Activated CD8-positive, alpha-beta memory T cell treated with anti-CD3 and anti-CD28 coated beads for 1 hour (primary cell): ENCODE results near the gene PPP4R1.

Experiments used
- DNase-seq, 2 donors: peaks; one replicate each; pipeline ENCODE4 v3.0.0-alpha.2; 2020; ENCODE audit warnings: low read depth in 1 of 2; ENCODE audit errors: extremely low read depth in 1 of 2

PPP4R1 gene

GRCh38 chr18:9557250-9557943 is 57.0 kb downstream of the PPP4R1 start:
- DNase-seq = no peak

- no peak for DNase-seq
These were observed 61.7 kb downstream of the PPP4R1 start for GRCh38 chr18:9552616-9553015.

GRCh38 chr18:9552191-9552590 is 62.2 kb downstream of the PPP4R1 start:
- DNase-seq = no peak

- DNase-seq = no peak
These were observed 63.9 kb downstream of the PPP4R1 start for GRCh38 chr18:9550429-9550828.

- no peak for DNase-seq
These were observed 65.0 kb downstream of the PPP4R1 start for GRCh38 chr18:9549405-9549804.

- no peak for DNase-seq
These were observed 66.6 kb downstream of the PPP4R1 start for GRCh38 chr18:9547782-9548181.

- no peak for DNase-seq
These were observed 67.9 kb downstream of the PPP4R1 start for GRCh38 chr18:9546468-9546867.

- DNase-seq = no peak
These were observed 69.3 kb downstream of the PPP4R1 start for GRCh38 chr18:9545029-9545428.

- no peak for DNase-seq
These were observed 71.4 kb downstream of the PPP4R1 start for GRCh38 chr18:9542924-9543323.

- DNase-seq = no peak
These were observed 74.4 kb downstream of the PPP4R1 start for GRCh38 chr18:9539938-9540337.

- DNase-seq = no peak
These were observed 75.1 kb downstream of the PPP4R1 start for GRCh38 chr18:9539283-9539682.

GRCh38 chr18:9537677-9538076 is 76.7 kb downstream of the PPP4R1 start:
- DNase-seq = no peak

GRCh38 chr18:9536354-9537152 is 77.8 kb downstream of the PPP4R1 start:
- DNase-seq = no peak

- DNase-seq = no peak
These were observed 78.8 kb downstream of the PPP4R1 start for GRCh38 chr18:9535430-9535991.

- no peak for DNase-seq
These were observed 79.5 kb downstream of the PPP4R1 start for GRCh38 chr18:9534844-9535243.

- DNase-seq = no peak
These were observed 82.5 kb downstream of the PPP4R1 start for GRCh38 chr18:9531791-9532410.

- no peak for DNase-seq
These were observed 83.9 kb downstream of the PPP4R1 start for GRCh38 chr18:9530226-9531009.

- no peak for DNase-seq
These were observed 87.9 kb downstream of the PPP4R1 start for GRCh38 chr18:9526458-9526857.

GRCh38 chr18:9522952-9523351 is 91.4 kb downstream of the PPP4R1 start:
- no peak for DNase-seq

GRCh38 chr18:9521770-9522169 is 92.6 kb downstream of the PPP4R1 start:
- DNase-seq = no peak

GRCh38 chr18:9520666-9521065 is 93.7 kb downstream of the PPP4R1 start:
- DNase-seq = no peak
